IMR-90 (cell line): ENCODE measurements around the gene PRR12. TPM values are rescaled to one million over a fixed set of nuclear protein-coding genes. Genes with fewer than 3 reads are reported as not detected.
A peak's percentile ranks its signal among the peaks of the same experiment; 100 is the strongest.

ENCODE experiments used
- ATAC-seq: fragments of 200-7000 bp; cut with Tn5 transposase; 2 replicates; pipeline ENCODE4 v1.9.1; 2020; ENCODE audit warnings: low read depth, mild to moderate bottlenecking, moderate library complexity
- BruUV-seq: library from RNA; stranded (reverse); fragments of 400-500 nt; replicated peaks from 2 replicates; lab custom pipeline; 2021; lab: Mats Ljungman, UMichigan
- CTCF ChIA-PET: fragments of 300-600 bp; formaldehyde crosslinking; extraction: SDS; loops from one replicate; lab custom pipeline; 2021; ENCODE audit warnings: antibody characterized with exemption; lab: Yijun Ruan, JAX
- POLR2A ChIA-PET: fragments of 300-600 bp; sonication (Branson Sonifier 250); formaldehyde crosslinking; loops from one replicate; lab custom pipeline; 2022; ENCODE audit warnings: antibody characterized with exemption; ENCODE audit not compliant: unreplicated experiment; lab: Charles Lee
- DNase-seq: peaks from one replicate; pipeline ENCODE4 v3.0.0; 2013
- H2AFZ ChIP-seq: replicated peaks from 2 replicates; pipeline ENCODE3; 2013; ENCODE audit warnings: low read length, mild to moderate bottlenecking; ENCODE audit not compliant: poor library complexity
- H2AK5ac ChIP-seq: 2 replicates; pipeline ENCODE4 v1.6.1; 2013; ENCODE audit warnings: low read depth, low read length, inconsistent platforms
- H2AK9ac ChIP-seq: replicated peaks from 2 replicates; pipeline ENCODE3; 2013; ENCODE audit warnings: mild to moderate bottlenecking, low read depth, low read length, moderate library complexity; ENCODE audit not compliant: poor library complexity
- H2BK120ac ChIP-seq: 2 replicates; pipeline ENCODE4 v1.6.1; 2013; ENCODE audit warnings: low read depth, low read length, inconsistent platforms
- H2BK15ac ChIP-seq: 3 replicates; pipeline ENCODE4 v1.6.1; 2013; ENCODE audit warnings: low read depth, low read length, inconsistent platforms
- H2BK20ac ChIP-seq: 2 replicates; pipeline ENCODE4 v1.6.1; 2013; ENCODE audit warnings: low read depth, mild to moderate bottlenecking, inconsistent platforms, low read length, moderate library complexity
- H2BK5ac ChIP-seq: 2 replicates; pipeline ENCODE4 v1.6.1; 2013; ENCODE audit warnings: mild to moderate bottlenecking, low read depth, low read length, inconsistent platforms; ENCODE audit not compliant: poor library complexity, severe bottlenecking
- H3K14ac ChIP-seq: replicated peaks from 2 replicates; pipeline ENCODE4 v1.6.1; 2013; ENCODE audit warnings: low read depth, low read length, inconsistent platforms
- H3K18ac ChIP-seq: 2 replicates; pipeline ENCODE4 v1.6.1; 2013; ENCODE audit warnings: low read depth, low read length, control low read depth
- H3K23ac ChIP-seq: 2 replicates; pipeline ENCODE4 v1.6.1; 2013; ENCODE audit warnings: low read depth, low read length, inconsistent platforms
- H3K27ac ChIP-seq: 2 replicates; pipeline ENCODE4 v1.5.1; 2013; ENCODE audit warnings: mild to moderate bottlenecking, control low read depth, low read length; ENCODE audit not compliant: insufficient read depth
- H3K27me3 ChIP-seq: 2 replicates; pipeline ENCODE4 v1.6.1; 2013; ENCODE audit warnings: low read length; ENCODE audit not compliant: control insufficient read depth, insufficient read depth
- H3K36me3 ChIP-seq: 2 replicates; pipeline ENCODE4 v1.6.1; 2013; ENCODE audit warnings: low read length, mixed read lengths; ENCODE audit not compliant: control insufficient read depth, insufficient read depth
- H3K4ac ChIP-seq: 2 replicates; pipeline ENCODE4 v1.6.1; 2013; ENCODE audit warnings: low read depth, low read length, inconsistent platforms
- H3K4me1 ChIP-seq: 2 replicates; pipeline ENCODE4 v1.6.1; 2013; ENCODE audit warnings: low read length, mixed read lengths; ENCODE audit not compliant: control insufficient read depth, insufficient read depth
- H3K4me2 ChIP-seq: 2 replicates; pipeline ENCODE4 v1.6.1; 2013; ENCODE audit warnings: low read depth, mild to moderate bottlenecking, control low read depth, low read length, moderate library complexity
- H3K4me3 ChIP-seq: 2 replicates; pipeline ENCODE4 v1.5.1; 2013; ENCODE audit warnings: low read depth, mild to moderate bottlenecking, control low read depth, low read length, moderate library complexity; ENCODE audit not compliant: insufficient read depth
- H3K56ac ChIP-seq: 2 replicates; pipeline ENCODE4 v1.6.1; 2013; ENCODE audit warnings: low read length, inconsistent platforms; ENCODE audit not compliant: insufficient read depth; ENCODE audit errors: extremely low read depth
- H3K79me1 ChIP-seq, 2 experiments: 2 replicates each; pipeline ENCODE4 v1.6.1; 2013; ENCODE audit warnings: low read length in 2 of 2, inconsistent platforms in 1 of 2, low read depth in 1 of 2
- H3K9ac ChIP-seq: 2 replicates; pipeline ENCODE4 v1.6.1; 2013; ENCODE audit warnings: low read depth, low read length, control low read depth
- H3K9me1 ChIP-seq: 2 replicates; pipeline ENCODE4 v1.6.1; 2013; ENCODE audit warnings: low read length, inconsistent platforms; ENCODE audit not compliant: insufficient read depth
- H3K9me3 ChIP-seq: 2 replicates; pipeline ENCODE4 v1.6.1; 2013; ENCODE audit warnings: low read length; ENCODE audit not compliant: control insufficient read depth, insufficient read depth
- H4K20me1 ChIP-seq: 2 replicates; pipeline ENCODE4 v1.6.1; 2013; ENCODE audit warnings: low read length, inconsistent platforms; ENCODE audit not compliant: insufficient read depth
- H4K5ac ChIP-seq: 2 replicates; pipeline ENCODE4 v1.6.1; 2013; ENCODE audit warnings: mild to moderate bottlenecking, low read depth, low read length, control low read depth
- H4K8ac ChIP-seq, 2 experiments: 2 replicates each; pipeline ENCODE4 v1.6.1; 2013; ENCODE audit warnings: low read depth in 2 of 2, low read length in 2 of 2, control low read depth in 1 of 2, inconsistent platforms in 1 of 2
- H4K91ac ChIP-seq: 2 replicates; pipeline ENCODE4 v1.6.1; 2013; ENCODE audit warnings: low read depth, low read length, inconsistent platforms; ENCODE audit not compliant: insufficient read depth
- BHLHE40 ChIP-seq: fragments of 150-350 bp; IDR thresholded peaks from 2 replicates; pipeline ENCODE4 v1.6.1; 2016; ENCODE audit warnings: mild to moderate bottlenecking, low read depth, low read length
- CEBPB ChIP-seq: IDR thresholded peaks from 2 replicates; pipeline ENCODE4 v1.6.1; 2012; ENCODE audit warnings: low read depth, low read length, improper control_type of control experiment
- CHD1 ChIP-seq: IDR thresholded peaks from 2 replicates; pipeline ENCODE4 v1.6.1; 2012; ENCODE audit warnings: low read depth, low read length, improper control_type of control experiment
- ELK1 ChIP-seq: fragments of 150-350 bp; IDR thresholded peaks from 2 replicates; pipeline ENCODE4 v1.6.1; 2016; ENCODE audit warnings: low read depth, mild to moderate bottlenecking, low read length, moderate library complexity, borderline replicate concordance
- FOS ChIP-seq: fragments of 150-350 bp; IDR thresholded peaks from 2 replicates; pipeline ENCODE4 v1.6.1; 2016; ENCODE audit warnings: low read depth, low read length
- MAZ ChIP-seq: IDR thresholded peaks from 2 replicates; pipeline ENCODE4 v1.6.1; 2012; ENCODE audit warnings: low read depth, mild to moderate bottlenecking, low read length, improper control_type of control experiment, moderate library complexity, borderline replicate concordance
- POLR2A ChIP-seq: IDR thresholded peaks from 2 replicates; pipeline ENCODE4 v1.6.1; 2012; ENCODE audit warnings: mild to moderate bottlenecking, low read depth, low read length
- RCOR1 ChIP-seq: IDR thresholded peaks from 2 replicates; pipeline ENCODE4 v1.6.1; 2012; ENCODE audit warnings: mild to moderate bottlenecking, low read length, improper control_type of control experiment; ENCODE audit not compliant: insufficient replicate concordance
- RFX5 ChIP-seq: IDR thresholded peaks from 2 replicates; pipeline ENCODE4 v1.8.0; 2012; ENCODE audit warnings: low read depth, mild to moderate bottlenecking, low read length, moderate library complexity
- SMC3 ChIP-seq: fragments of 150-350 bp; IDR thresholded peaks from 2 replicates; pipeline ENCODE4 v1.6.1; 2016; ENCODE audit warnings: low read depth, mild to moderate bottlenecking, antibody characterized with exemption, low read length, moderate library complexity
- USF2 ChIP-seq: fragments of 150-350 bp; IDR thresholded peaks from 2 replicates; pipeline ENCODE4 v1.6.1; 2017; ENCODE audit warnings: mild to moderate bottlenecking, antibody characterized with exemption, low read length, low read depth
- WGBS, 2 experiments: methylation state at CpG; one replicate each; pipeline versions ENCODE4 v1.1.5 to v1.1.7; 2013; ENCODE audit warnings: missing lambda C conversion rate in 2 of 2; ENCODE audit not compliant: insufficient read length in 1 of 2; ENCODE audit errors: extremely low coverage in 2 of 2; 5-methylcytosine and 5-hydroxymethylcytosine counted together
- dilution Hi-C: fragments of 300-500 bp; cut with HindIII; formaldehyde crosslinking; loops from one replicate; pipeline ENCODE4 v1.14.3; 2018; ENCODE audit warnings: low sequenced_read_pairs; ENCODE audit not compliant: unreplicated experiment
- in situ Hi-C: fragments of 300-500 bp; cut with MboI; formaldehyde crosslinking; loops from 3 replicates; pipeline ENCODE4 v1.14.3; 2019; ENCODE audit warnings: low sequenced_read_pairs, inconsistent platforms, mixed read lengths
- intact Hi-C: fragments of 100-400 bp; cut with micrococcal nuclease; formaldehyde crosslinking; loops from 2 replicates; pipeline ENCODE4 v1.10.0; 2022
- polyA plus RNA-seq, 3 experiments: library from polyadenylated mRNA; depleted of rRNA; stranded (reverse); fragments of >200 nt; gene quantifications; 2 replicates each; pipeline ENCODE4 v1.2.3, GENCODE V29; 2012; ENCODE audit warnings: low replicate concordance in 1 of 3
- total RNA-seq: library from RNA; depleted of rRNA; stranded (reverse); fragments of >200 nt; gene quantifications from 2 replicates; pipeline ENCODE4 v1.2.3, GENCODE V29; 2012

The PRR12 gene
- total and polyA plus RNA-seq, 2 of the 4 experiments (the other 2 are of a cell fraction), result 0.36 to 4.1 TPM

GRCh38 chr19:49560358-49560900 is 30.6 kb upstream of the PRR12 start:
- peaks cover 32 to 54% of the 10 kb centered on the region in 2 experiments for H3K79me1 ChIP-seq
- no TSS peak for BruUV-seq

More at GRCh38 chr19:49560358-49560900, 30.6 kb upstream of the PRR12 start:
- peaks cover 49% of the 10 kb centered on the region for H3K36me3 ChIP-seq
- no peak for TF ChIP-seq FOS
- no peak for TF ChIP-seq SMC3
- no peak for TF ChIP-seq RFX5
- no peak for TF ChIP-seq ELK1
- TF ChIP-seq BHLHE40, result no peak
- TF ChIP-seq MAZ, result no peak
- TF ChIP-seq CEBPB, result no peak
- TF ChIP-seq USF2, result no peak
- TF ChIP-seq POLR2A, result no peak
- no peak for TF ChIP-seq RCOR1
- TF ChIP-seq CHD1, result no peak
- ChIA-PET POLR2A (no interaction called here), CTCF (interaction anchor here (1.2 to 1.6 kb wide), 3 partner anchors 10 to 14 kb away, joined by 6 to 7 read pairs (median 6); no protein-coding TSS in a partner anchor)
- H2AFZ ChIP-seq, result peak overlapping the region; percentile 14
- no peak overlapping the region for H4K91ac ChIP-seq
- no peak overlapping the region for H3K4me2 ChIP-seq
- H3K9me1 ChIP-seq, result 0 out of 2 replicates have a peak, but pooled peaks cover 6% of the 10 kb centered on the region
- no peak overlapping the region for H4K8ac ChIP-seq
- H3K23ac ChIP-seq, result no peak overlapping the region
- H4K5ac ChIP-seq, result no peak overlapping the region
- no peak overlapping the region for H2BK120ac ChIP-seq
- no peak overlapping the region for H3K18ac ChIP-seq
- DNase-seq (no peak), ATAC-seq (peak; percentile 19; the same call in 1 of the 2 replicates)
- H2BK20ac ChIP-seq, result no peak overlapping the region
- dilution Hi-C loops (no loop called here), intact Hi-C loops (no loop called here), in situ Hi-C loops (loop anchor here (25.0 kb wide), 1 partner anchor 298 kb away; no protein-coding TSS in a partner anchor)
- no peak overlapping the region for H3K56ac ChIP-seq
- H2BK5ac ChIP-seq, result no peak overlapping the region
- peaks cover 30% of the 10 kb centered on the region for H4K20me1 ChIP-seq
- WGBS, 2 experiments, result 100% methylated on average over 1 of the region's 15 CpGs; no CpG with 5 or more reads in 1 of the 2 experiments
- H3K14ac ChIP-seq, result no peak overlapping the region
- no peak overlapping the region for H3K4ac ChIP-seq
- H3K27ac ChIP-seq, result no peak overlapping the region
- 0 out of 2 replicates have a peak overlapping the region, but pooled peaks have one; percentile 16 for H2AK5ac ChIP-seq
- no peaks in the 10 kb centered on the region for H3K9me3 ChIP-seq
- no peak overlapping the region for H2BK15ac ChIP-seq
- H3K4me3 ChIP-seq, result no peak overlapping the region
- no peaks in the 10 kb centered on the region for H3K4me1 ChIP-seq
- no peak overlapping the region for H2AK9ac ChIP-seq
- H3K9ac ChIP-seq, result no peak overlapping the region; the same call in 1 of the 2 replicates
- H3K27me3 ChIP-seq, result no peaks in the 10 kb centered on the region
